Endodermal cell (in vitro differentiated cells): ENCODE measurements around the gene DAB1. TPM values are rescaled to one million over a fixed set of nuclear protein-coding genes. Genes with fewer than 3 reads are reported as not detected.

ENCODE experiments used
- DNase-seq: peaks from one replicate; pipeline ENCODE4 v3.0.0-alpha.2; 2017
- H3K27ac ChIP-seq: 2 replicates; pipeline ENCODE4 v1.5.1; 2013; ENCODE audit warnings: mild to moderate bottlenecking, low read depth, low read length, moderate library complexity
- H3K27me3 ChIP-seq: 2 replicates; pipeline ENCODE4 v1.6.1; 2013; ENCODE audit warnings: mild to moderate bottlenecking, low read length, moderate library complexity; ENCODE audit not compliant: insufficient read depth, control insufficient read depth, poor library complexity, severe bottlenecking
- H3K36me3 ChIP-seq: 2 replicates; pipeline ENCODE4 v1.7.0; 2013; ENCODE audit warnings: mild to moderate bottlenecking, low read length, moderate library complexity; ENCODE audit not compliant: control insufficient read depth, insufficient read depth
- H3K4me1 ChIP-seq: one replicate; pipeline ENCODE4 v1.7.0; 2013; ENCODE audit warnings: low read length; ENCODE audit not compliant: control insufficient read depth, insufficient read depth
- H3K4me3 ChIP-seq: 2 replicates; pipeline ENCODE4 v1.5.1; 2013; ENCODE audit warnings: mild to moderate bottlenecking, low read length, moderate library complexity
- H3K9ac ChIP-seq: 2 replicates; pipeline ENCODE4 v1.6.1; 2013; ENCODE audit warnings: mild to moderate bottlenecking, low read length, moderate library complexity; ENCODE audit not compliant: poor library complexity, severe bottlenecking; ENCODE audit errors: extremely low read depth
- H3K9me3 ChIP-seq: 2 replicates; pipeline ENCODE4 v1.6.1; 2013; ENCODE audit warnings: mild to moderate bottlenecking, low read length, moderate library complexity; ENCODE audit not compliant: control insufficient read depth
- H3K27ac Mint-ChIP-seq: 2 replicates; pipeline ENCODE4 v1.8.0; 2020; ENCODE audit warnings: mixed read lengths
- H3K27me3 Mint-ChIP-seq: 2 replicates; pipeline ENCODE4 v1.8.0; 2021; ENCODE audit warnings: mild to moderate bottlenecking, mixed read lengths; ENCODE audit not compliant: insufficient read depth
- H3K36me3 Mint-ChIP-seq: 2 replicates; pipeline ENCODE4 v1.8.0; 2020; ENCODE audit warnings: low read depth, mixed read lengths
- H3K4me1 Mint-ChIP-seq: 2 replicates; pipeline ENCODE4 v1.8.0; 2020; ENCODE audit warnings: mixed read lengths
- H3K4me3 Mint-ChIP-seq: 2 replicates; pipeline ENCODE4 v1.8.0; 2020; ENCODE audit warnings: mild to moderate bottlenecking, moderate library complexity, mixed read lengths
- H3K9me3 Mint-ChIP-seq: 2 replicates; pipeline ENCODE4 v1.8.0; 2020; ENCODE audit warnings: mild to moderate bottlenecking, mixed read lengths
- WGBS, 2 experiments: methylation state at CpG; one replicate each; pipeline versions ENCODE4 v1.1.5 to v1.1.7; 2013; ENCODE audit warnings: missing lambda C conversion rate in 2 of 2, mixed read lengths in 1 of 2; ENCODE audit not compliant: insufficient coverage in 1 of 2, insufficient read length in 1 of 2; 5-methylcytosine and 5-hydroxymethylcytosine counted together
- total RNA-seq, 2 donors: library from RNA; stranded (reverse); fragmentation: NEBNext Ultra II Directional in 1 of 2; extraction: Animal tissue kit (Norgen Biotek cat#: 25700) in 1 of 2; gene quantifications; 2 replicates in 1 of 2; 3 replicates in 1 of 2; pipeline ENCODE4 v1.2.1, GENCODE V29; 2021
- TF ChIP-seq, protein P1 (sequence below): fragments of 200-600 bp; sonication (generic); conservative IDR thresholded peaks from 2 replicates; pipeline ENCODE4 v1.5.0; 2021; ENCODE audit warnings: antibody characterized with exemption, mild to moderate bottlenecking

DAB1 gene
- total RNA-seq, 2 donors from 2014 or later = 32.0 to 36.2 TPM

DNA sequence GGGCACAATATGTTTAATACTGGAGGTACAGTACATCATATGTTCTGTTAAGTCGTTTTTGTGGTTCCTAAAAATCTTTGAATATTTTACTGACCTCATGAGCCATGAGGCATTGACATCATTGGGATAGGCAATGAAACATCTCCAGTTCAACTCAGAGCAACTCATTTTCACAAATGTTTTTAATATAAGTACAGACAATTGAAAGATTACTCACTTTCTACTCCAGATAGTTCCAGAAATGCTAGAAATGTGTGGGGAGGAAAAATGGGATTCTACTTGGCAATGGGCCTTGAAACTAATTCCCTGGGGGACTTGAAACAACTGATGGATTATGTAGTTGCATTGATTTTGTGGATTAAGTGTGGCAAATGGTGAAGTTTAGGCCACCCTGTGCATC lies 450.9 kb downstream of the DAB1 start:
- Histone ChIP-seq H3K36me3 (no peaks in the 10 kb centered on the region), H3K27me3 (peaks cover 20% of the 10 kb centered on the region), H3K4me3 (no peak overlapping the region), H3K9me3 (peaks cover 7% of the 10 kb centered on the region), H3K27ac (no peak overlapping the region), H3K4me1 (no peaks in the 10 kb centered on the region), H3K9ac (no peak overlapping the region)
- no peak for DNase-seq
- Mint-ChIP-seq H3K9me3 (no peaks in the 10 kb centered on the region), H3K36me3 (no peaks in the 10 kb centered on the region), H3K4me1 (peaks cover 7% of the 10 kb centered on the region), H3K27ac (no peak overlapping the region), H3K27me3 (peaks cover 35% of the 10 kb centered on the region), H3K4me3 (no peak overlapping the region)
- 69% methylated on average over 1 of the region's 1 CpG; no CpG with 5 or more reads in 1 of the 2 experiments for WGBS, 2 experiments
- TF ChIP-seq, protein P1, sequence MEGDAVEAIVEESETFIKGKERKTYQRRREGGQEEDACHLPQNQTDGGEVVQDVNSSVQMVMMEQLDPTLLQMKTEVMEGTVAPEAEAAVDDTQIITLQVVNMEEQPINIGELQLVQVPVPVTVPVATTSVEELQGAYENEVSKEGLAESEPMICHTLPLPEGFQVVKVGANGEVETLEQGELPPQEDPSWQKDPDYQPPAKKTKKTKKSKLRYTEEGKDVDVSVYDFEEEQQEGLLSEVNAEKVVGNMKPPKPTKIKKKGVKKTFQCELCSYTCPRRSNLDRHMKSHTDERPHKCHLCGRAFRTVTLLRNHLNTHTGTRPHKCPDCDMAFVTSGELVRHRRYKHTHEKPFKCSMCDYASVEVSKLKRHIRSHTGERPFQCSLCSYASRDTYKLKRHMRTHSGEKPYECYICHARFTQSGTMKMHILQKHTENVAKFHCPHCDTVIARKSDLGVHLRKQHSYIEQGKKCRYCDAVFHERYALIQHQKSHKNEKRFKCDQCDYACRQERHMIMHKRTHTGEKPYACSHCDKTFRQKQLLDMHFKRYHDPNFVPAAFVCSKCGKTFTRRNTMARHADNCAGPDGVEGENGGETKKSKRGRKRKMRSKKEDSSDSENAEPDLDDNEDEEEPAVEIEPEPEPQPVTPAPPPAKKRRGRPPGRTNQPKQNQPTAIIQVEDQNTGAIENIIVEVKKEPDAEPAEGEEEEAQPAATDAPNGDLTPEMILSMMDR = no peak

DNA sequence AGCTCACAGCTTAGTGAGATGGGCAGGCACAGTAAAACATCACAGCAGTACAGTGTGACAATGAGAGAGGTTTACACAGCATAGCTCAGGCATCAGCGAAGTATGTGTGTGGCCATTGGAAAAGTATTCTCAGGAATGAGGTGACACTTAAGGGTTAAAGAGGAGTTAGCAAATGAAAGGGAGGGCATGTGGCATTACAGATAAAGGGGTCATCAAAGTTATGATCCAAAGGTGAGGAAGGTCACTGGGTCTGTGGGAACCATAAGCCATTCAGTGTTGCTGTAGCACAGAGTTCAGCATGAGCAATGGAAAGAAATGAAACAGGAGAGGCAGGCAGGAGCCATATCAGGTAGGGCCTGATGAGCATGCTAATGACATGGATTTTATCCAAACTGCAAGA lies 453.6 kb downstream of the DAB1 start:
- 91 to 98% methylated on average over 1 of the region's 1 CpG for WGBS, 2 experiments
- H3K36me3 Mint-ChIP-seq = no peaks in the 10 kb centered on the region
- H3K9me3 ChIP-seq = peaks cover 7% of the 10 kb centered on the region
- peaks cover 11% of the 10 kb centered on the region for H3K4me1 Mint-ChIP-seq
- H3K4me3 Mint-ChIP-seq = no peak overlapping the region
- TF ChIP-seq, protein P1 = no peak
- peaks cover 20% of the 10 kb centered on the region for H3K27me3 Mint-ChIP-seq
- H3K4me3 ChIP-seq = no peak overlapping the region
- H3K27ac Mint-ChIP-seq = no peak overlapping the region
- H3K27ac ChIP-seq = no peak overlapping the region
- no peak overlapping the region for H3K9ac ChIP-seq
- H3K9me3 Mint-ChIP-seq = no peaks in the 10 kb centered on the region
- DNase-seq = no peak
- H3K27me3 ChIP-seq = peaks cover 11% of the 10 kb centered on the region
- H3K36me3 ChIP-seq = no peaks in the 10 kb centered on the region
- H3K4me1 ChIP-seq = peaks cover 4% of the 10 kb centered on the region

DNA sequence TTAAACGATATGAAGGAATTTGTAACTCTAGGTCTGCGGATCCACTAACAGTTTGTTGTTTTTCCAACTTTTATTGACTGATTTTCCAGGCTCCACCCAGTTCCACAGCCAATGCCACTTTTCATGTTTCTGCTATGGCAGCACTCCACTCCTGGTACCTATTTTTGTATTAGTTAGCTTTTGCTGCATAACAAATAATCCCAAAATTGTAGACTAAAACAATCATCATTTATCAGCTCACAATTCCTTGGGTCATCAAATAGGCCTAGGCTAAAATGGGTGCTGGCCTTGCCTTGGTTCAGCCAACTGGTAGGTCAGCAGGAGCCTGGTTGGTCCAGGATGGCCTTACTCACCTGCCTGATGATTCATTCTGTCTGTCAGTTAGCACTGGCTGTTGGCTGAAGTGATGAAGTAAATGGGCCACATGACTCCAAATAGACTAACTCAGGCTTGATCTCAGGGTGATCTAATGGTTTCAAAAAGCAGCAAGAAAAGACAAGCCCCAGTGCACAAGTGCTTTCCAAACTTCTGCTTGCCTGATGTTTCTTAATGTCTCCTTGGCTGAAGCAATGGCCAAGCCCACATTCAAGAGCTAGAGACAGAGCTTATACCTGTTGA lies 454.9 kb downstream of the DAB1 start:
- H3K9me3 ChIP-seq = peaks cover 7% of the 10 kb centered on the region
- TF ChIP-seq, protein P1 = no peak
- H3K4me3 Mint-ChIP-seq = no peak overlapping the region
- H3K27ac Mint-ChIP-seq = no peak overlapping the region
- peaks cover 4% of the 10 kb centered on the region for H3K4me1 ChIP-seq
- no peak overlapping the region for H3K4me3 ChIP-seq
- no peak for DNase-seq
- no peak overlapping the region for H3K27ac ChIP-seq
- no peaks in the 10 kb centered on the region for H3K36me3 Mint-ChIP-seq
- H3K27me3 Mint-ChIP-seq = peaks cover 14% of the 10 kb centered on the region
- peaks cover 5% of the 10 kb centered on the region for H3K27me3 ChIP-seq
- H3K36me3 ChIP-seq = no peaks in the 10 kb centered on the region
- WGBS, 2 experiments = 92 to 94% methylated on average over 2 of the region's 2 CpGs
- no peaks in the 10 kb centered on the region for H3K9me3 Mint-ChIP-seq
- H3K9ac ChIP-seq = no peak overlapping the region
- peaks cover 17% of the 10 kb centered on the region for H3K4me1 Mint-ChIP-seq
